Skeletal muscle satellite cell (primary cell): ENCODE data around the gene MAGEA8.
"Not testable (repeated sequence)": the region's sequence is repeated elsewhere in the genome, so short reads cannot be mapped to it uniquely, and the experiment has no call there.

ENCODE experiments used
- H3K27me3 ChIP-seq: 2 replicates; pipeline ENCODE4 v1.7.0; 2013; ENCODE audit warnings: low read length; ENCODE audit not compliant: control insufficient read depth, insufficient read depth
- H3K36me3 ChIP-seq: 2 replicates; pipeline ENCODE4 v1.7.0; 2013; ENCODE audit warnings: mild to moderate bottlenecking, control low read depth, low read length; ENCODE audit not compliant: insufficient read depth
- H3K4me1 ChIP-seq: 2 replicates; pipeline ENCODE4 v1.7.0; 2013; ENCODE audit warnings: low read length; ENCODE audit not compliant: control insufficient read depth, insufficient read depth
- H3K4me2 ChIP-seq: 2 replicates; pipeline ENCODE4 v1.7.0; 2013; ENCODE audit warnings: mild to moderate bottlenecking, low read length
- H3K4me3 ChIP-seq: 2 replicates; pipeline ENCODE4 v1.7.0; 2013; ENCODE audit warnings: low read length
- H3K9ac ChIP-seq: 2 replicates; pipeline ENCODE4 v1.7.0; 2013; ENCODE audit warnings: mild to moderate bottlenecking, low read depth, low read length, moderate library complexity
- H3K9me3 ChIP-seq: replicated peaks from 2 replicates; pipeline ENCODE4 v1.7.0; 2013; ENCODE audit warnings: mild to moderate bottlenecking, control low read depth, low read length

MAGEA8 gene

DNA sequence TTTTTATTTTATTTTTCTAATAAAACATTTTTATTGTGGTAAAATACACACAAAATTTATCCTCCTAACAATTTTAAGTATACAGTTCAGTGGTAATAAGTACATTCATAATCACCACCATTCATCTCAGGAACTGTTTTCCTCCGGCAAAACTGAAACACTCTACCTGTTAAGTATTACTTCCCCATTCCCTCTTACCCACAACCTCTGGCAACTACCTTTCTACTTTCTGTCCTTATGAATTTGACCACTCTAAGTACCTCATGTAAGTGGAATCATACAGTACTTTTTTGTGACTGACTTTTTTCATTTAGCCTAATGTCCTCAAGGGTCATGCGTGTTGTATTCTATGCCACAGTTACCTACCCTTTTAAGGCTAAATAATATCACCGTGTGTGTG lies 27.3 kb downstream of the MAGEA8 start:
- H3K4me1 ChIP-seq: no peaks in the 10 kb centered on the region
- no peaks in the 10 kb centered on the region for H3K27me3 ChIP-seq
- H3K9ac ChIP-seq: no peak overlapping the region
- no peak overlapping the region for H3K4me2 ChIP-seq
- H3K4me3 ChIP-seq: no peak overlapping the region
- no peaks in the 10 kb centered on the region for H3K36me3 ChIP-seq
- H3K9me3 ChIP-seq: no peaks in the 10 kb centered on the region

DNA sequence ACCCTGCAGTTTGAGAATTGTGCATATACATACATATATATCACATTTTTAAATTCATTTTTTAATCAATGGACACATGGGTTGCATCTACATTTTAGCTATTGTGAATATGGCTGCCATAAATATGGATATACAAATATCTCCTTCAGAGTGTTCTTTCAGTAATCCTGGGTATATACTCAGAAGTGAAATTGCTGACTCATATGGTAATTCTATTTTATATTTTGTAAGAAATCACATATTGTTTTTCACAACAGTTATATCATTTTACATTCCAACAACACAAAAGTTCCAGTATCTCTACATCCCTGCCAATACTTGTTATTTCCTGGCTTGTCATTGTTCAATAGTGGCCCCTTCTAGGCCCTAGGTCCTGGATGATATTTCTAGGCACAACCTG lies 27.7 kb downstream of the MAGEA8 start:
- H3K4me1 ChIP-seq: no peaks in the 10 kb centered on the region

DNA sequence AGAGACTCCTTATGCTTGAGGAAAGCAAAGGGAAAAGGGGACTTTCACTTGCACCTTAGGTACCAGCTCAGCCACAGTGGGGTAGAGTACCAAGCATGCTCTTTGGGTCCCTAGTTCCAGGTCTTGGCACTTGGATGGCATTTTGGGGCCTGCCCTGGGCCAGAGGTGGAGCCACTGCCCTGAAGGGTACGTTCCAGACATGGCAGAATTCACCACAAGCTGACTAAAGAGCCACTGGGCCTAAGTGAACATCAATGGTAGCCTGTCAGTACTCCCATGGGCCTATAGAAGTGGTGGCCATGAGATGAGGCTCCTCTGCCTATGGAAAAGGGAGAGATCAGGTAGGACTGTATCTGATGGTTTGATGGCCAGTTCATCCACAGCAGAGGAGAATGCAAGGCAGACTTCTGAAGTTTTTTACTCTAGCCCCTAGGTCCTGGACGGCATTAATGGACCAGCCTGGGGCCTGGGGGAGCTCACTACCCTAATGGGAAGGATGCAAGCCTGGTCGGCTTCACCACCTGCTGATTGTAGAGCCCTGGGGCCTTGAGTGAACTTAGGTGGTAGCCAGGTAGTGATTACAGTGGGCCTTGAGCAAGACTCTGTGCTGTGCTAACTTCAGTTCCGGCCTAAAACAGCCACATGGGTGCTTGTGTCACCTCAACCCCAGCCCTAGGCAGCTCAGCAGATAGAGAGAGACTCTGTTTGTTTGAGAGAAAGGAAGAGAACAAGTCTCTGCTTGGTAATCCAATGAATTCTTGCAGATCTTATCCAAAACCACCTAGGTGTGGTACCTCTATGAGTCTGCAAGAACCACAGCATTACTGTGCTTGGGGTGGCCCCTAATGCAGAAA lies 28.6 kb downstream of the MAGEA8 start:
- Histone ChIP-seq H3K27me3 (no peaks in the 10 kb centered on the region), H3K4me2 (no peak overlapping the region)

More for the DNA sequence above, 27.7 kb downstream of the MAGEA8 start:
- no peak overlapping the region for H3K4me3 ChIP-seq
- H3K9me3 ChIP-seq: no peaks in the 10 kb centered on the region
- no peaks in the 10 kb centered on the region for H3K36me3 ChIP-seq
- H3K27me3 ChIP-seq: no peaks in the 10 kb centered on the region
- H3K4me2 ChIP-seq: no peak overlapping the region
- H3K9ac ChIP-seq: no peak overlapping the region

GRCh38 chrX:149910178-149910695 lies 29.3 kb downstream of the MAGEA8 start:
- H3K27me3 ChIP-seq: no peaks in the 10 kb centered on the region
- H3K9ac ChIP-seq: no peak overlapping the region
- no peak overlapping the region for H3K4me2 ChIP-seq
- H3K36me3 ChIP-seq: no peaks in the 10 kb centered on the region
- H3K4me1 ChIP-seq: no peaks in the 10 kb centered on the region
- no peak overlapping the region for H3K4me3 ChIP-seq
- H3K9me3 ChIP-seq: no peaks in the 10 kb centered on the region

More for the DNA sequence above, 28.6 kb downstream of the MAGEA8 start:
- H3K4me1 ChIP-seq: no peaks in the 10 kb centered on the region
- H3K4me3 ChIP-seq: no peak overlapping the region
- no peak overlapping the region for H3K9ac ChIP-seq
- no peaks in the 10 kb centered on the region for H3K36me3 ChIP-seq
- H3K9me3 ChIP-seq: no peaks in the 10 kb centered on the region

DNA sequence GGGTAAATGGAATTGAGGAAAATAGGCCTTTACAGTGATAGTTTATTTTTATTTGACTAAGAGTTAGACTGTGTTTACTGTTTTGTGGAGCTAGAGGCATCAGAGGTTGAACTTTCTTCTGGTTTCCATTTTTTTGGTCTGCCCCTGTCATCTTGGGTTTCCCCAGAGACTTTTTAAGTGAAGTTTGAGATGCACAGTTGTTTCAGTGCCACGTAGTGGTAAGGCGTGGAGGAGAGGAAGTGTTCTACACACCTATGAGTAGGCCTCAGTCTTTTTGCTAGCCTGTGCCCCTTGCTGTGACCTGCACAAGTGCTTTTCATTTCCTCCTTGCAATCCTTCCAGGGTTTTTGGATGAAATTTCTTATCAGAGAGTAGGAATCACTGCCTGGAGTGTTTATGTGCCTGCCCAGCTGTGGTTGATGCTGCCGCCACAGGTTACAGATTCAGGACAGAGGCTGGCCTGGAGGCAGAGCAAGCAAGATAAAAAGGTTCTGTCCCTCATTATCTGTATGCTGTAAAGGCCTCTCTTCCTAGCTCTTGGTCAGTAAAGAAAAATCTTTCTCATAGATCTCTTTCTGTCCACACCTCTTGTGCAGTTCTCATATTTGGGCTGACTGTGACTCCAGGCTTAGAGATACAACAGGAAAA lies 35.9 kb downstream of the MAGEA8 start:
- H3K4me1 ChIP-seq: no peaks in the 10 kb centered on the region
- H3K36me3 ChIP-seq: no peaks in the 10 kb centered on the region
- H3K9ac ChIP-seq: no peak overlapping the region
- H3K9me3 ChIP-seq: no peaks in the 10 kb centered on the region
- H3K4me2 ChIP-seq: no peak overlapping the region
- H3K27me3 ChIP-seq: no peaks in the 10 kb centered on the region
- no peak overlapping the region for H3K4me3 ChIP-seq

GRCh38 chrX:149923836-149924235 lies 42.9 kb downstream of the MAGEA8 start:
- H3K4me1 ChIP-seq, H3K4me3 ChIP-seq, H3K36me3 ChIP-seq, H3K9me3 ChIP-seq, H3K27me3 ChIP-seq, H3K4me2 ChIP-seq, H3K9ac ChIP-seq: not testable (repeated sequence)

DNA sequence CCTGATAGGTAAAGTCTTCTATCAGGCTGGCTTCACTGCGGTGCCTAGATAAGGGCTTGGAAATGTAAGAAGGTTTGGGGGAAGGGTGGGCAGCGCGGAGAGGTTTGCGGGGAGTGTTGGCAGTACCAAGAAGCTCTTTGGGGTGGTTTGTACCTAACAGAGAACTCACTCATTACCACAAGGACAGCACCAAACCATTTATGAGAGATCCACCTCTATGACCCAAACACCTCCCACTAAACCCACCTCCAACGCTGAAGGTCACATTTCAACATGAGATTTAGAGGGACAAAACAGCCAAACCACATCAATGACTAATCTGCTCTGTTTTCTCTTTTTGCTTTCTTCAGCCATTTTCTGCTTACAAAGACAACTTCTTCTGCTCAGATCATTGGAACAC lies 43.5 kb downstream of the MAGEA8 start:
- H3K4me3 ChIP-seq, H3K9ac ChIP-seq, H3K4me1 ChIP-seq, H3K27me3 ChIP-seq, H3K36me3 ChIP-seq, H3K4me2 ChIP-seq, H3K9me3 ChIP-seq: not testable (repeated sequence)

- not testable (repeated sequence) for H3K27me3 ChIP-seq, H3K9me3 ChIP-seq, H3K4me2 ChIP-seq, H3K4me1 ChIP-seq, H3K4me3 ChIP-seq, H3K9ac ChIP-seq, H3K36me3 ChIP-seq
Measured at GRCh38 chrX:149927245-149927963, 46.4 kb downstream of the MAGEA8 start.

DNA sequence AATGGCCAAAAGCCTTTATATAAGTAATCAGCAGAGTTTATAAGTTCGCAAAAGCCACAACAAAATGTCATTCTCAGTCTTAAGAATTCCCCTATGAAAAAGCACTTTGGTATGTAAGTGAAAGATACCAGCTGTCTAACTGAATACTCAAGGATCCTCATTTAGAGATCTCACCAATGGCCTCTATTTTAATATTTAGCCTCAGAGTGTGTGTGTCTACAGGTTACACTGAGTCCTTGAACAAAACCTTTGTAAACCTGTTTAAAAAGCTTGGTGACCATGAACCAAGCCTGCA lies 46.9 kb downstream of the MAGEA8 start:
- H3K4me1 ChIP-seq, H3K4me3 ChIP-seq, H3K36me3 ChIP-seq, H3K27me3 ChIP-seq, H3K4me2 ChIP-seq, H3K9me3 ChIP-seq, H3K9ac ChIP-seq: not testable (repeated sequence)

DNA sequence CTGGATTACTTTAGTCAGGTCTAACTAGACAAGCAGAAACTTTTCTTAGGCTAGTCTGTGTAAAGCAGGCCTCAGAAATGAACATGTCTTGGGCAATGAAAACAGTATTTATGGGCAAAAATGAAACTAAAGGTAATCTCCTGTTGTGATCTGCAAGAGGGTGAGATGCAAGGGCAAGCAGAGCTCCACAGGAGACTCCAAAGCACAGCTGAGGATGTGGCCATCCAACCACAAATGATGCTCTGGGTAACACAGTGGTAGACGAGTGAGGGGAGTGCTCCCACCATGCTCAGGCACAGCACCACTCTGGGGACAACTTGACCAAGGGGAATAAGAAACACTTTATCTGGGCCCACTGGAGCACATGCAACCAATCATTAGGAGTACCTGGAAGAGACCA lies 47.7 kb downstream of the MAGEA8 start:
- H3K9me3 ChIP-seq, H3K9ac ChIP-seq, H3K36me3 ChIP-seq, H3K4me1 ChIP-seq, H3K4me2 ChIP-seq, H3K27me3 ChIP-seq, H3K4me3 ChIP-seq: not testable (repeated sequence)

DNA sequence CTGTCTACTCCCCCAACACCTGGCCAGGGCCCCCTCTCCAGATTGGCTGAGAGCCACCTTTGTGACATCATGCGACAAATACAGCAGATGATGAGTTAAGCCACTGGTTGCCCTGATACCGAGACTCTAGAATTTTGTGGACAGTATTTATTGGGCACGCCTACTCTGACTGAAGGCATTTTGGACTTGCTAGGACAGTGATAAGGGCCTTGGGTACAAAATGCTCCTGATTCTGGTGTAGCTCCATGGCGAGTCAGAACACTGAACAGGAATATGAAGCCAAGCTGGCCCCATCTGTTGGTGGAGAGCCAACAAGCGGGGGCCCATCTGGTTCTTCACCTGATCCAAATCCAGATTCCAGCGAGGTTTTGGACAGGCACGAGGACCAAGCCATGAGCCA lies 48.4 kb downstream of the MAGEA8 start, which contains the start of gene HSFX4:
Gene HSFX4 (plus strand): TSS at position 174 of the 400 bp plus-strand sequence. CDS start 72 bp downstream, at position 246.
- not testable (repeated sequence) for H3K4me1 ChIP-seq, H3K36me3 ChIP-seq, H3K4me3 ChIP-seq, H3K4me2 ChIP-seq, H3K9me3 ChIP-seq, H3K9ac ChIP-seq, H3K27me3 ChIP-seq
